ENCODE results near the gene MAS1. TPM values are rescaled to one million over a fixed set of nuclear protein-coding genes. Genes with fewer than 3 reads are reported as not detected.

The MAS1 gene
- total and polyA plus RNA-seq, 4 donors: 0.01 to 0.14 (median 0.02) TPM; not detected in 1

- no peaks in the 10 kb centered on the region for H3K9me3 ChIP-seq (ENCODE audit: control insufficient read depth in 4 of 4, insufficient read depth in 3 of 4, low read length in 3 of 4)
- H3K27me3 ChIP-seq (ENCODE audit: control insufficient read depth in 3 of 3, insufficient read depth in 3 of 3, low read length in 2 of 3): peaks cover 3 to 25% (median 7%) of the 10 kb centered on the region in 3 donors
- WGBS, 2 donors: 67 to 68% methylated on average over 6 of the region's 6 CpGs
- no peaks in the 10 kb centered on the region for H3K36me3 ChIP-seq (ENCODE audit: control insufficient read depth in 4 of 4, insufficient read depth in 4 of 4, low read length in 4 of 4)
- ATAC-seq (ENCODE audit: insufficient read depth, low FRiP score) (no peak), DNase-seq (no peak)
- no peak overlapping the region for H3K27ac ChIP-seq (ENCODE audit: low read depth in 1 of 2, low read length in 1 of 2)
- no peak overlapping the region for H3K9ac ChIP-seq (ENCODE audit: insufficient read depth in 1 of 2, low read length in 2 of 2)
- TF ChIP-seq CTCF (IDR thresholded peaks at IDR 0.05; ENCODE audit: control extremely low read depth, extremely low read depth): no peak
- no peaks in the 10 kb centered on the region for H3K4me1 ChIP-seq (ENCODE audit: control insufficient read depth in 5 of 5, insufficient read depth in 5 of 5, low read length in 5 of 5)
- H3K4me3 ChIP-seq: no peak overlapping the region
Observed at GRCh38 chr6:159887761-159888160, 3.0 kb upstream of the MAS1 start.

- H3K27ac ChIP-seq (ENCODE audit: low read depth in 1 of 2, low read length in 1 of 2): no peak overlapping the region
- 90 to 95% methylated on average over 7 of the region's 7 CpGs for WGBS, 2 donors
- no peaks in the 10 kb centered on the region for H3K4me1 ChIP-seq (ENCODE audit: control insufficient read depth in 5 of 5, insufficient read depth in 5 of 5, low read length in 5 of 5)
- H3K9me3 ChIP-seq (ENCODE audit: control insufficient read depth in 4 of 4, insufficient read depth in 3 of 4, low read length in 3 of 4): no peaks in the 10 kb centered on the region
- no peak overlapping the region for H3K9ac ChIP-seq (ENCODE audit: insufficient read depth in 1 of 2, low read length in 2 of 2)
- DNase-seq: no peak
- H3K4me3 ChIP-seq: no peak overlapping the region
- no peak for TF ChIP-seq CTCF (IDR thresholded peaks at IDR 0.05; ENCODE audit: control extremely low read depth, extremely low read depth)
- H3K36me3 ChIP-seq (ENCODE audit: control insufficient read depth in 4 of 4, insufficient read depth in 4 of 4, low read length in 4 of 4): no peaks in the 10 kb centered on the region
- peaks cover 3 to 25% (median 7%) of the 10 kb centered on the region in 3 donors for H3K27me3 ChIP-seq (ENCODE audit: control insufficient read depth in 3 of 3, insufficient read depth in 3 of 3, low read length in 2 of 3)
- ATAC-seq (ENCODE audit: insufficient read depth, low FRiP score): no peak
Observed at GRCh38 chr6:159890201-159890600, 587 bp upstream of the MAS1 start.

GRCh38 chr6:159892053-159892452, 1.3 kb downstream of the MAS1 start:
- H3K27me3 ChIP-seq (ENCODE audit: control insufficient read depth in 3 of 3, insufficient read depth in 3 of 3, low read length in 2 of 3): peaks cover 3 to 20% (median 7%) of the 10 kb centered on the region in 3 donors
- no peaks in the 10 kb centered on the region for H3K9me3 ChIP-seq (ENCODE audit: control insufficient read depth in 4 of 4, insufficient read depth in 3 of 4, low read length in 3 of 4)
- no peak overlapping the region for H3K27ac ChIP-seq (ENCODE audit: low read depth in 1 of 2, low read length in 1 of 2)
- DNase-seq (no peak), ATAC-seq (ENCODE audit: insufficient read depth, low FRiP score) (no peak)
- no peak overlapping the region for H3K4me3 ChIP-seq
- 90 to 95% methylated on average over 4 of the region's 4 CpGs for WGBS, 2 donors
- H3K36me3 ChIP-seq (ENCODE audit: control insufficient read depth in 4 of 4, insufficient read depth in 4 of 4, low read length in 4 of 4): no peaks in the 10 kb centered on the region
- no peak for TF ChIP-seq CTCF (IDR thresholded peaks at IDR 0.05; ENCODE audit: control extremely low read depth, extremely low read depth)
- no peaks in the 10 kb centered on the region for H3K4me1 ChIP-seq (ENCODE audit: control insufficient read depth in 5 of 5, insufficient read depth in 5 of 5, low read length in 5 of 5)
- H3K9ac ChIP-seq (ENCODE audit: insufficient read depth in 1 of 2, low read length in 2 of 2): no peak overlapping the region

- TF ChIP-seq CTCF (IDR thresholded peaks at IDR 0.05; ENCODE audit: control extremely low read depth, extremely low read depth): no peak
- Histone ChIP-seq H3K4me3 (no peak overlapping the region), H3K36me3 (ENCODE audit: control insufficient read depth in 4 of 4, insufficient read depth in 4 of 4, low read length in 4 of 4) (no peaks in the 10 kb centered on the region), H3K9ac (ENCODE audit: insufficient read depth in 1 of 2, low read length in 2 of 2) (no peak overlapping the region), H3K27me3 (ENCODE audit: control insufficient read depth in 3 of 3, insufficient read depth in 3 of 3, low read length in 2 of 3) (peaks cover 3 to 14% (median 7%) of the 10 kb centered on the region in 3 donors), H3K4me1 (ENCODE audit: control insufficient read depth in 5 of 5, insufficient read depth in 5 of 5, low read length in 5 of 5) (no peaks in the 10 kb centered on the region), H3K9me3 (ENCODE audit: control insufficient read depth in 4 of 4, insufficient read depth in 3 of 4, low read length in 3 of 4) (no peaks in the 10 kb centered on the region), H3K27ac (ENCODE audit: low read depth in 1 of 2, low read length in 1 of 2) (no peak overlapping the region)
- 98 to 100% methylated on average over 3 of the region's 3 CpGs for WGBS, 2 donors
- ATAC-seq (ENCODE audit: insufficient read depth, low FRiP score) (no peak), DNase-seq (no peak)
Observed at GRCh38 chr6:159893064-159893463, 2.3 kb downstream of the MAS1 start.
